Ammon's horn (tissue), 1 donor: ENCODE data around the gene ELMO2.
A peak's percentile ranks its signal among the peaks of the same experiment; 100 is the strongest.

Experiments used
- DNase-seq: peaks from one replicate; pipeline ENCODE4 v3.0.0-alpha.2; 2016; ENCODE audit warnings: low spot score

ELMO2 gene

DNA sequence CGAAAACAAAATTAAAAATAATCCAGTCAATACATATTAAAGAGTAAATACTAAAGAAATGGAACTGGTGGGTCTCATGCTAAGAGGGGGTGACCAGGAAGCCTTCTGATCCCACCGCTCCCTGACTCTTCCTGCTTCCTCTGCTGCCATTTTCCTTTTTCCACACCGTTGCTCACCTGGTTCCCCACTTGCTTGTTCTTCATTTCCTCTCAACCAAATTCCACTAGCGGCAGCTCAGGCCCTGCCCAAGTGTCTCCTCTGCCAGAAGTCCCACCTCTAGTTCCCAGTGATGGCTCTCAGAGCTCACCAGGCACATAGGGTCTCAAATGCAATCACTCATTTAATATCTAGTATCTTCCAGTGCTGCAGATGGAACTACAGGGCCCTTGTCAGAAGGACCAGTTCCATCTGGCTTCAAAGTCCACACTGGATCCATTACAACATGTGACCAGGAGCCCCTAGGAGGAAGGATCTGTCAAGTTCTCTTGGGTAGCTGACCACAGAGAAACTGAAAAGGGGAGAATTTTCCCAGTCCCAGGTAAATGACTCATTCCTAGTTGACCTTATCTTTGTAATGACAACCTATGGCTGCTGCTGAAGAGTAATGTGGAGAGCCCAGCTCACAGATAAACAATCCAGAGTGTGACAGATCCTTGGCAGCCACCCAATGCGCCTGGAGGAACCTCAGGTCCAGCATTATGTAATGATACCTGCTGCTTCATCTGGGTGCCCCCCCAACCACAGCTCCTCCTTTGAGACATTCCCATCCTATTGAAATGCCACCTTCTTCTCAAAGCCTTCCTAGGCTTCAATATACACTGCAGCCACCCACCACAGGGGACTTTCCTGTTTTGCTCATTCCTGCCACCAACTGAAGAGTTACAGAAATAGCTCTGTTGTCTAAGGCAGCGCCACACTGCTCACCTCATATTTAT, 38.2 kb downstream of the ELMO2 start:
- no peak for DNase-seq

DNA sequence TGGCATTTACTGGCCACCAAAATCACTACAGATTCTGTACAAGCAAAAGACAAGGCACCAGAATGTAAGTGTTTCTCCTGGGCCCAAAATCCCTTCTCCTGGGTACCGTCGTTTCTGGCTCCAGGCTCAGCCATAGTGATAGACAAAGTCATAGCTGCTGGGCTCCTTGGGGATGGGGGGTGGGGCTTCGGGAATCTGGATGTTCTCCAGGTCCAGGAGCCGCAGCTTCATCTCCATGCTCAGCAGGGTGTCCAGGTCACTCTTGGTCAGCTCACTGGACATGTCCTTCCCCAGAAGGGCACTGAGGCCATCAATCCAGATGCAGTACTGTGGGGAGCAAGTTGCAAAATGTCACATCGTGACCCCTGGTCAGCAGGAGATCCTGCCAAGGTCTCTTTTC, 39.2 kb downstream of the ELMO2 start:
- no peak for DNase-seq

DNA sequence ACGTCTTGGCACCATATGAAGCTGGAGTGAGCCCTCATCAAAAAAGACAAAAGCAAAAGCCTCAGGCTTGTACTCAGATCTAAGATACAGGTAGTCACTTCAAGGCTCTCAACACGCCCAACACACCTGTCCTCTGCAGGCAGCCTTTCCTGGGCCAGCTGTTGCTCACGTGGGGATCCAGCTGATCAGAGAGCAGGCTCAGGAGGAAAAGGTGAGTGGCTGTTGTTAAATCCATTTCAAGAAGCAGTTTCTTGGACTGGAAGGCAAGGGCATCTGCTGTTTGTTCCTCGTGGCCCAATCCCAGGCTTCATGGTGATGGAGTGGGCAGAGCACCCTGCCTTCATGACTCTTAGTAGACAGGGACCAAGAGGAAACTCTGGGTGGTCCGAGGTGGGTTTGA, 39.6 kb downstream of the ELMO2 start:
- no peak for DNase-seq

DNA sequence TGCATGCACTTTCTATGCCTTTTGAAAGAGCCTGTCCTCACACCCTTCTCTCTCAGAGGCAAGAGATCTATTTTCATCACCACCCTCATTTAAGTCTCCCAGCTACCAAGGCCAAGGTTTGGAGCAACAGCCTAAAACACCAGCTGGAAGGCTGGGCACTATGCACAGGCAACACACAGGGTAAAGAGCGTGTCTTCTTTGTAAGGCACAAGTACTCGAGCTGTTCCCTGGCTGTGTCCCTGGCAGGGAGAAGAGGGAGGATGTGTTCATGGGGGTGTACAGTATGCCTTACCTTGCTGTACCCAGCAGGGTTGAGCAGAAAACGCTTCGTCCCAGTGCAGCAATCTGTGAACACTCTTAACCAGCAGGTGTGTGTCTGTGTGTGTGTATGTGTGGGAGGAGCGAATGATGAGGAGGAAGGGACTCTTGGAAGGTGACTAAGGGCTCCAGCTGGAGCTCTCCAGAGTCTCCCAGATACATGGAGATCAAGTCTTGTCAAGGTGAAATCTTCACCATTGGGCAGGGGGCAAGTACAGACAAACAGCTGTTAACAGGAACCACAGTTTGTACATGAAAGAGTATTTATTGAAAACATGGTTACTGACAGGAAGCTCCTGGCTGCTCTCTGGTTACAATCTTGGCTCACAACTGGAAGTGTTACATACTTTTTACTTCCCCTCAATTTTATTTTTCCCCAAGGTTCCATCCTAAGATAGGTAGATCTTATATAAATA, 40.8 kb downstream of the ELMO2 start:
- no peak for DNase-seq

DNA sequence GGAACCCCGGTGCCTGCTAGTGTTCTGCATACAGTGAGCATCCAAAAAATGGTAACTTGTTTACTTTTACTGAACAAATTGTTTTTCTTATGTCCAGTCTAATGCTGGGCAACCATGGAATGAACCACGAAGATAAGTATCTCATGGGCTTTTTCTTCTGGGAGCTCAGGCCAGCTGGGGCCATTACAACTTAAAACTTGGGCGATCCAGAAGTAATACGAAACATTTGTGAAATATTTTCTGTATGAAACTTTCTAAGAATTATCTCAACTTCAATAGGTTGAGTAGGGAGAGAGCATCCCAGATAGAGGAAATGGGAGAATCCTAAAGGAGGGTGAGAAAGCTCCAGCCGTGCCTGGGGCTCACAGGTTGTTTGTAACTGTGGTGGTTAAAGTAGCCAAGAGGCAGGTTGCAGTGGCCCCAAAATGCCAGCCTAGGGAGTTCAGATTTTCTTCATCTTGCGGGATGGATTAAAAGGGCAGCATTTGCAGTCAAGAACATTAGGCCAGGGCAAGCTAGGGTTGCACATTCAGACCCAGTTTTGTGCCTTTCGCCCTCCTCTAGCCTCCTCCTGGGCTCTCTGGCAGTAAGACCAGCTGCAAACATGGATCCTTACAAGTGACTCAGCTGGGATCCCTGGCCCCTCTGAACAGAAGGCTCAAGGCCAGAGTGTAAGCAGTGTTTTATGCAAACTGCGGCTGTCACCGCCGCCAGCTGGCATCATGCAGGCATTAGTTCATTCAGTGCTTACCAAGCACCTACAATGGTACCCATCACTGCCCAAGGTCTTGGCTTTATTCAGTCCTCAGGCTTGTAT, 41.5 kb downstream of the ELMO2 start:
- DNase-seq = peak; percentile 90

DNA sequence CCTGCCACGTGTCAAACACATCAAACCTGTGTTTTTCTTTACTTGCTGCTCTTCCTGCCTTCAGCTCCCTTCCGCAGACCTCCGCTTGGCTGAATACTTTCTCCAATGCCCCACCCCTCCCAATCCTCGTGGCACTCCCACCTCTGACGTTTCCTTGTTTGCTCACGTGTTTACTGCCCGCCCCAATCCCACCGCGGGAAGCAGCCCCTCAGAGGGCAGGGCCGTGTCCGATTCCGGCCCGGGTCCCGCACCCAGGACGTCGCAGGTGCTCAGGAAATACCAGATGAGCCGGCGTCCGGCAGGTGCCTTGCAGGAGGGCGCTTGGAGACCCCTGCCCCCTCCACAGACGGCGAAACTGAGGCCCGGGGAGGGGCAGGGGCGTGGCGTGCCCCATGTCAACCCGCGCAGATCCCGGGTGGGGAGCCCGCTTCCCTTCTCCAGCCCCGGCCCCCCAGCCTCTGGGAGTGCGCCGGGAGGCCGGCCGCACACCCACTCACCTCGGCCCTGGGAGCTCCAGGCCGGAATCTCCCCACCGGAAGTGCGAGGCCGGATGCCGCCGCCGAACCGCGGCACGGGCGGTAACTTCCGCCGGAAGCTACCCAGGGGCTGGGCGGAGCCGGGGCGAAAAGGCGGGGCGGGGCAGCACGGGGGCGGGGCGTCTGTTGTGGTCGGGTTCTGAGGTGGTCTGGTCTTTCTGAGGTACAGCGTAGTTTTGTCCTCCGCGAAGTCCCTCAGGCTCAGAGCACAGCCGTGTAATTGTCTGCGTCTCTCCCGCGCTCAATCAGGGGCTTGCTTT, 42.3 kb downstream of the ELMO2 start:
- peak; percentile 85 for DNase-seq

DNA sequence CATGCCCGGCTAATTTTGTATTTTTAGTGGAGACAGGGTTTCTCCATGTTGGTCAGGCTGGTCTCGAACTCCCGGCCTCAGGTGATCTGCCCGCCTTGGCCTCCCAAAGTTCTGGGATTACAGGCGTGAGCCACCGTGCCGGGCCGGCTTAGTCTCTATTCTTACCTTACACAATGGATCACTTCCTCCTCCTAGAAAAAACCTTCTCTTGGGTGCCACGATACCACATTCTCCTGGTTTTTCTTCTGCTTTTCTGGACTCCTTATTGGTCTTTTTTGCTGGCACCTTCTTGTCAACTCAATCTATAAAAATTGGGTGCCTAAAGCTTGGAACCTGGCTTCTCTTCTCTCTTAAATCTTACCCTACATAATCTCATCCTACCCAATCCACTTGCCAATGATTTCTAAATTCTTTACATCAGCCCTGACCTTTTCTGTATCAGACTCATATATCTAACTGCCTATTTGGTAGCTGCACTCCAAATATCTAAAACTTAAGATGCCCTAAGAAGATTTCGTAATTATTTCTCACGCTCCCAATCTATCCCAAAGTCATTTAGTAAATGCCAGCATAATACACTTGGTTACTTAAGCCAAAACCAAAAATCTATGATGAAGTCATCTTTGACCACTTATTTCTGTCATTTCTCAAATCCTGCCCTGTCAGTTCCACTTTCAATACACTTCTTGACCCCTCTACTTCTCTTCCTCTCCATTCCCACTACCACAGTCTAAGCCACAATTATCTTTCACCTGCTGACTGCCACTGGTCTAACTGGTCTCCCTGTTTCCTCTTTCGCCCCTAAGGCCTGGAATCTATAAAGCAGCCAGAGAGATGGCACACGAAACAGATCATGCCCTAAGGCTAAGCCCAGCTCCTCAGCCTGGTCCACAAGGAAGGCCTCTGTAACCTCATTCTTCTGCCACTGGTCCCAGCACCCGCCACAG, 43.2 kb downstream of the ELMO2 start:
- DNase-seq = no peak

DNA sequence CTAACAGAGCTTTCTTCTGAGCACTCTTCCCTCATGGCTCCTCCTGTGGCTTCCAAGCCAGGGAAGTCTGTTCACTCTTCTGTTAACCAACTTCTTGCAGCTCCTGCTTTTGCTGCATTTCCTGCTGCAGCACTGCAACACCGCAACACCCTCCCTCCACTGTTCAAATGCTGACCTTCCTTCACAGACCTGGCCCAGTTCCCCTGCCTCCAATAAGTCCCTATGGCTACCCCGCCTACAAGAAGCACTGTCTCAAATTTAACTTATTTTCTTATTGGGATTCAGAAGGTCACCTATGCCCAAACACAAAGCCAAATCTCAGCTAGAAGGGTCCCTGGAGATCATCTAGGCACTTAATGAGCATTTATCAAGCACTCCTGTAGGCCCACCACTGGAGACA, 44.6 kb downstream of the ELMO2 start:
- DNase-seq = no peak

DNA sequence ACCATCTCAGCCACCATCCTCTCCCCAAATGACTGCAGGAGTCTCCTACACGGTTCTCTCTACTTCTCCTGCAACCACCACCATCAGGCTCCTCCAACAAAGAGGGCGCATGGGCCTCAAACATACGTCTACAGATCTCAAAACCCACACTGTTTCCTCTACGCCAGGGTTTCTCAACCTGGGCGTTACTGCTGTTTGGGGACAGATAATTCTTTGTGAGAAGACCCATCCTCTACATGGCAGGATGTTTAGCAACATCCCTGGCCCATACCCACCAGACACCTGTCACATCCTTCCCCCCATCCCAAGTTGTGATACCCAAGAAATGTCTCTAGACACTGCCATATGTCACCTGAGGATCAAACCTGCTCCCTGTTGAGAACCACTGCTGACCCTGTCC, 45.0 kb downstream of the ELMO2 start:
- no peak for DNase-seq

DNA sequence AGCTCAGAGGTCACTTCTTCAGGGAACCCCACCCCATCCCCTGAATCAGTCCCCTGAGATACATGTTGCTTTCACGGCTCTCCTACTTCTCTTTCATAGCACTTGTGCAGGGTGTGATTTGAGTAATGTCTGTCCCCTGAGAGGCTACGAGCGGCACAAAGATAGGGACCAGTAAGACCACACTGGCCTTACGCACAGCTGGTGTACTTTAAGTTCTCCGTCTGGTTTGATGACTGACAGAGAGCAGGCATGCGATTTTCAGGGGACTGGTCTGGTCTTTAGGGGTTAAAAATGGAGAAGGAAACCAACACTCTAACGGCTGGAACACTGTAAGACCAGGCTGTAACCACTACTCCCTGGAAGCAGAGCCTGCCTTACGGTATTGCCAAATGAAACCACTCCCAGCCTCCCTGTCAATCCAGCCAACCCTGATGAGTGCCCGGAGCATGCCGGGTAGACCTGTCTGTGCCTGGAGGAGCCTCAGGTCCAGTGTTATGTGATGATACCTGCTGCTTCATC, 47.1 kb downstream of the ELMO2 start:
- DNase-seq = no peak

DNA sequence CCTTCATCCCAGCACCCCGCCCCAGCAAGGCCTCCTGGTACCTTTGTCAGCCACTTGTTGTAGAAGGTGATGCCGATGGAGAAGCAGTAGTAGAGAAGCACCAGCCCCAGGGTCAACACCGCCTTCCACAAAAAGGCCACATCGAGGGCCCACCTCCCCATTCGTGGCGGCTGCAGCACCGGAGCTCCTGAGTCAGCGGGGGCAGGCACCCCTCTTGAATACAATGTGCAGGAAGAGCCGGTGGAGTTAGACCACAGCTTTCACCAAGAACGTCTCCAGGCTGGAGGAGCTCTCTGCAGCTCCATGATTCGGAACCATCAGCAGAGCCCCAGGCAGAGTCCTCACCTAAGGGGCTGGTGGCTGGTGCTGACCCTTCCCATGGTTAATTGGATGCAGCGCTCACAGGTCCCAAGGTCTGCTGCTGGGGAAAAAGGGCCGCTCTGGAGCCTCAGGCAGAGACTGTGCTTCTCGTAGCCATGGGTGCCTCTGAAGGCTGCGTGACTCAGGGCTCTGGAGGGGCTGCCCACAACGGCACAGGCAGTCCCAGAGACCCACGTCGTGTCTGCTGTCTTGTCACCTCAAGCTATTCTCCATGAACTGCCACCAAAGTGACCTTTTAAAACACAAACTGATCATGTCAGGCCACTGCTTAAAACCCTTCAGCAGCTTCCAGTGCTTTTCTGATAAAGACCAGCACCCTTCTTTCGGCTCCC, 47.9 kb downstream of the ELMO2 start:
- DNase-seq = no peak

DNA sequence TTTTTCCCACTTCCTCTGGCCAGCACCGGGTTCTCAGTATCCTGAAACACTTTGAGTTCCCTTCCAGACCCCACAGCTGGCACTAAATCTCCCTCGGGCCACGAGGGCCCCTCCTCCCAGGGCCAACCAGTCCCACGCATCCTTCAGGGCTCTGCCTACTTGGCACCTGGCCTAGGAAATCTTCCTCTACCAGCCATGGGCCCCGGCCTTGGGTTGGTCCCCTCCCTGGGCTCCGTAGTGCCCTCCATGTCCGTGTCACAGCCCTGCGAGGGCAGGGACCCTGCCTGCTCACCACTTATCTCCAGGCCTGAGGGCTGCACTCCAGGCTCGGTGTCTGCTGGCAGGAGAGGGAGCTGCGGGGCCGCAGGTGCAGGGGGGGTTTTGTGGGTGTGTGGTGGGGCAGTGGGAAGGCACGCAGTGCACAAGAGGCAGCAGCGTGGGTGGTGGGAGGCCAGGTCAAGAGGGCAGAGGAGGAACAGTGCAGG, 49.3 kb downstream of the ELMO2 start:
- DNase-seq = peak; percentile 48

DNA sequence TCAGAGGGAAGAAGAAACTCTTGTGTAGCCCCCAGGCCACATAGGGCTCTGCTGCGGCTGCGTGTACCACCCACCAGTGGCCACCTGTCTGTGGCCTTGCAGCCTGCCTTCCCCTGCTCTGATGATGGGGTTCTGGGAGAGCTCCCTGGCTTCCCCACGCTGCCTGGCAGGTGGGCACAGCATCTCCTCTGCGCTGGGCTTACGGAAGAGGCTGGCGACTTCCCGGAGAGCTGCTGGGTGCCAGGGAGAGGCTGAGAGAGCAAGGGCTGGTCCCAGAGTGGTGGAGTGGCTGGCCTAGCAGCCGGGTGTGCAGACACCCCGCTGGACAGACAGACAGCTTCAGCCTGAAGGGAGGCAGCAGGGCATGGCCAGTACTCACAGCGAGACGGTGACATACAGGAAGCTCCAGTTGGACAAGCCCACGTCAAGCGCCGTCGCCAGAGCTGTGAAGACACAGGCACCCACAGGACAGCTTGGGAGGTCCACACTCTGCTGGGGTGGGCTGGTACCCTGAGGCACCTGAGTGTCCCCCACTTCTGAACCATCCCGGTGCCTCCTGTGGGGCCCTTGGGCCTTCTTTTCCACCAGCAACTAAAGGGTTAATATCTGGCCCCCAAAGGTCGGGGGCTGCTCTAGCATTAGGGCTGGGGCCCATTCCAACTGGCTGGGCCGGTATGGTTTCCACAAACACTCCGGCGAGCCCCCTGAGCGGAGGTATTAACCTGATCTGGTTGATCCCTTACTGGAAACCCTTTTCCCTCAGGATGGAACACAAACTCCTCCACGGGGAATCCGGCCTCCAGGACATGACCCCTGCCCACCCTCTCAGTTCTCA, 50.0 kb downstream of the ELMO2 start:
- DNase-seq = no peak

DNA sequence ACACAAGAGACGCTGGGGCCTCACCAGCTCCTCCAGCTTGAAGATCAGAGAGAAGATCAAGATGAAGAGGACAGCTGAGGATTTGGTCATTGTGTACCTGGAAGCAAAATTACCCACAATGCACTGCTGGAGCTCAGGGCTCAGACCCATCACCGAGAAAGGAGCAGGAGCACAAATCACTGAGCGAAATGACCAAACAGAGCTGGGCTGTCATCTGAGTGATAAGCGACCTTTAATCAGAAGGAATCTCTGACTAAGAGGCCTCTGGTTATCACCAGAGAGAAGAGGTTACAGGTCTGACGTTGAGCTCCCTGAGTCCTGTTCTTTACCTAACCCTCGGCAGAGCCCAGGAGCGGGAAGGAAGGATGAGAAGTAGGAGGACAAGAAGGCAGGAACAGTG, 50.6 kb downstream of the ELMO2 start:
- no peak for DNase-seq

DNA sequence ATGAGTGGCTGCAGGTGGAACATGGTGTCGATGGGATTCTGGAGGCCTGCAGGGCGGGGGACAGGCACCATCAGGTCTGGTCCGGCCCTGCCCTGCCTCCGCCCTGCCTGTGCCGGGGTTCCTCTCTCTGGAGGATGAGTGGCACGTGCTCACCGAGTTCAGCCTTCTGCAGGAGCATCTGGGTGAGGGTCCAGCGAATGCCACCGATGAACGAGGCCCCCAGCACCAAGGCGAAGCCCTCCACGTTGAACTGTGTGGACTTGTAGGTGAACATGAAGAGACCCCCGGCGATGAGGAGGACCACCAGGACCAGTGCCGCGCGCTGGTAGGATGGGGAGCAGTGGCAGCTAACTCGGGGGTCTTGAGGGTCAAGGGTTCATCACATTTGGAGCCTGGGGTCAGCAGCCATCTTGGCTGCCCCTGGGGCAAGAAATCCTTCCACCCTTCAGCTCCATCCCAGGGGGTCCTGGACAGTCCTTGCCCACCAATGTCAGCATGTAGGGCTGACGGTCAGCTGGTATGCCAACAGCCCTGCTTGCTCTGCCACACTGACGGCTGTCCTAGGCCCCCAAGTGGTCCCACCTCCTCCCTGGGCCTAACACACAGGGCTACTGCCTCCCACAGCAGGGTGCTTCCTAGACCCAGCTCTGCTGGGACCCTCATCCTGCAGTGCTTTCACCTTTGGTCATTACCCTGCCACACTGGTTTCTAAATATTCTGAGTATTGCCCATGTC, 51.3 kb downstream of the ELMO2 start:
- no peak for DNase-seq

DNA sequence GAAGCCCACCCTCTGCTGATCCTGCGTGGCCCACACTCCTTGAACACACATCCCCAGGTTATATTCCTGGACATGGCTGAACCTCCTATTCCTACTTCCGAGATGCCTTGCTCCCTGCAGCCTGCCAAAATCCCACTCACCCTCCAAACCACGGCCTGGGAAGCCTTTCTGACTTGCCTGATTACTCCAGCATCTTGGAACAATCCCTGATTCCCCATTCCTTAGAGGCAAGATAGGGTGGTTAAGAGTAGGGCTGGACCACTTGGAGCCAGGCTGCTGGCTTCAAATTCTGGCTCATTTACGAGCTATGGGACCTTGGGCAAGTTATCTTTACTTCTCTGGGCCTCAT, 52.2 kb downstream of the ELMO2 start:
- no peak for DNase-seq

DNA sequence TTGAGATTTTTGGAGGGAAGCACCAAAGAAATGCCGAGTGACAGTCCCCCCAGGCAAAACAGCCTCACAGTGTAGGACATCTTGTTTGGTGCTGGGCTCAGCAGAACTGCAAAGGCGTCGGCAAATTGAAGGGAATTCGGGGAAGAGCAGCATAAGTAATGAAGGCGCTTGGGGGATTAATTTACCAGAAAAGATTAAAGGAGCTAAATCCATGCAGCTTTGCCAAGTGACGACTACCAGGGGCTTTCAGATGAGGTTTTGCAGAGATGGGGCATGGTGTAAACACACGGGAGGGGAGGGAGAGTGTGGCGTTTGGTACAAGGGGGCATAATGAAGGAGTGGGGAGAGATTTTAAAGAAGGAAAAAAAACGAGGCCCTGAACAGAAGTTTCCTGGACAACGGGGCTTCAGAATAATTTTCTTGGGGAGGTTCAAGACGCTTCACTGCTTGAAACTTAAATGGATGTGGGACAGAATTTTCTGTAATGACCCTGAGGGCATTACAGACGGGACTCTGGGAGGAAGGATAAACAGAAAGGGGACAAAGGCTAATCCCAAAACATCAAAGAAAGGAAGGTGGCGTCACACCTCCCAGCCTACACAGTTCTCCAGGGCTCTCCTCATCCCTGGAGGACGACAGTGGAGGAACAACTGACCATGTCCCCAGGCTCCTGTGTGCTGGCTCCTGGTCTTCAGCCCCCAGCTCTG, 52.8 kb downstream of the ELMO2 start:
- DNase-seq = no peak
